ENCODE data around the gene MCMBP. TPM values are rescaled to one million over a fixed set of nuclear protein-coding genes. Genes with fewer than 3 reads are reported as not detected.
"Not testable (repeated sequence)": the region's sequence is repeated elsewhere in the genome, so short reads cannot be mapped to it uniquely, and the experiment has no call there.

MCMBP gene
- total RNA-seq, 1 experiment from 2014 or later, result 87.1 TPM

- not testable (repeated sequence) for H3K4me3 Mint-ChIP-seq; H3K4me1 ChIP-seq (ENCODE audit: insufficient read depth, low read length); H3K23me2 ChIP-seq (ENCODE audit: insufficient read length, low read depth, low read length, poor library complexity, severe bottlenecking); H4K91ac ChIP-seq (ENCODE audit: insufficient read length, low read depth, low read length); H3K36me3 Mint-ChIP-seq (ENCODE audit: insufficient read depth in 1 of 3, low read depth in 3 of 3); H2BK5ac ChIP-seq (ENCODE audit: insufficient read length, low read length); H2AFZ ChIP-seq (ENCODE audit: low read length); H3K14ac ChIP-seq (ENCODE audit: insufficient read depth, low read length); H3K9me3 ChIP-seq (ENCODE audit: control insufficient read depth, low read depth, low read length); H3K27me3 ChIP-seq (ENCODE audit: insufficient read depth, low read length); H3K18ac ChIP-seq (ENCODE audit: insufficient read length, low read depth, low read length); H2BK12ac ChIP-seq (ENCODE audit: insufficient read length, low read depth, low read length); H3K79me1 ChIP-seq (ENCODE audit: insufficient read depth, low read depth, low read length, poor library complexity, severe bottlenecking); H3K23ac ChIP-seq (ENCODE audit: insufficient read length, low read depth, low read length); H3K9ac ChIP-seq (ENCODE audit: extremely low read depth, insufficient read length, low read length); H2AK5ac ChIP-seq (ENCODE audit: insufficient read length, low read length); H3K27ac ChIP-seq (ENCODE audit: insufficient read length, low read depth, low read length); H3K27me3 Mint-ChIP-seq (ENCODE audit: low read depth); DNase-seq; H2BK120ac ChIP-seq (ENCODE audit: low read depth, low read length, poor library complexity, severe bottlenecking); H3T11ph ChIP-seq (ENCODE audit: low read length); H4K8ac ChIP-seq (replicated peaks; ENCODE audit: insufficient read length, low read depth, low read length); H3K56ac ChIP-seq (ENCODE audit: insufficient read length, low read depth, low read length); H3K4ac ChIP-seq (ENCODE audit: low read depth, low read length); H3K79me2 ChIP-seq (ENCODE audit: insufficient read depth, low read length); H2BK20ac ChIP-seq (ENCODE audit: low read depth, low read length, poor library complexity, severe bottlenecking); H4K20me1 ChIP-seq (ENCODE audit: control insufficient read depth, insufficient read depth, insufficient read length); H2BK15ac ChIP-seq (ENCODE audit: low read depth, low read length); H3K9me3 Mint-ChIP-seq; H3K4me2 ChIP-seq (ENCODE audit: insufficient read depth, insufficient read length, low read length); H4K5ac ChIP-seq (ENCODE audit: insufficient read length, low read depth, low read length); H3K27ac Mint-ChIP-seq
- H3K4me1 Mint-ChIP-seq, result peaks cover 19 to 29% of the 10 kb centered on the region in 2 experiments
- WGBS (ENCODE audit: extremely low coverage, insufficient read length, low lambda C conversion rate), result no CpG with 5 or more reads among the region's 3 CpGs
These were observed 16.1 kb upstream of the MCMBP start for GRCh38 chr10:119888715-119889114.

- not testable (repeated sequence) for H3T11ph ChIP-seq (ENCODE audit: low read length); H4K20me1 ChIP-seq (ENCODE audit: control insufficient read depth, insufficient read depth, insufficient read length); H4K8ac ChIP-seq (replicated peaks; ENCODE audit: insufficient read length, low read depth, low read length); H3K27me3 ChIP-seq (ENCODE audit: insufficient read depth, low read length); H3K27ac Mint-ChIP-seq; H2BK120ac ChIP-seq (ENCODE audit: low read depth, low read length, poor library complexity, severe bottlenecking); H3K9me3 Mint-ChIP-seq; H3K9ac ChIP-seq (ENCODE audit: extremely low read depth, insufficient read length, low read length); H3K36me3 Mint-ChIP-seq (ENCODE audit: insufficient read depth in 1 of 3, low read depth in 3 of 3); H2BK12ac ChIP-seq (ENCODE audit: insufficient read length, low read depth, low read length); H3K27me3 Mint-ChIP-seq (ENCODE audit: low read depth); H2BK20ac ChIP-seq (ENCODE audit: low read depth, low read length, poor library complexity, severe bottlenecking); H3K27ac ChIP-seq (ENCODE audit: insufficient read length, low read depth, low read length); H2BK15ac ChIP-seq (ENCODE audit: low read depth, low read length); H2AK5ac ChIP-seq (ENCODE audit: insufficient read length, low read length); H3K4me3 Mint-ChIP-seq; H3K79me1 ChIP-seq (ENCODE audit: insufficient read depth, low read depth, low read length, poor library complexity, severe bottlenecking); H3K9me3 ChIP-seq (ENCODE audit: control insufficient read depth, low read depth, low read length); H3K4me1 ChIP-seq (ENCODE audit: insufficient read depth, low read length); H3K4ac ChIP-seq (ENCODE audit: low read depth, low read length); H3K23ac ChIP-seq (ENCODE audit: insufficient read length, low read depth, low read length); DNase-seq; H3K4me2 ChIP-seq (ENCODE audit: insufficient read depth, insufficient read length, low read length); H3K23me2 ChIP-seq (ENCODE audit: insufficient read length, low read depth, low read length, poor library complexity, severe bottlenecking); H3K79me2 ChIP-seq (ENCODE audit: insufficient read depth, low read length); H3K14ac ChIP-seq (ENCODE audit: insufficient read depth, low read length); H4K91ac ChIP-seq (ENCODE audit: insufficient read length, low read depth, low read length); H4K5ac ChIP-seq (ENCODE audit: insufficient read length, low read depth, low read length); H2AFZ ChIP-seq (ENCODE audit: low read length); H3K18ac ChIP-seq (ENCODE audit: insufficient read length, low read depth, low read length); H2BK5ac ChIP-seq (ENCODE audit: insufficient read length, low read length); H3K56ac ChIP-seq (ENCODE audit: insufficient read length, low read depth, low read length)
- H3K4me1 Mint-ChIP-seq, result peaks cover 14 to 24% of the 10 kb centered on the region in 2 experiments
- no CpG with 5 or more reads among the region's 6 CpGs for WGBS (ENCODE audit: extremely low coverage, insufficient read length, low lambda C conversion rate)
These were observed 13.4 kb upstream of the MCMBP start for GRCh38 chr10:119886070-119886469.
